GM23338 (cell line): Measurements from ENCODE around the gene RRH. TPM values are rescaled to one million over a fixed set of nuclear protein-coding genes. Genes with fewer than 3 reads are reported as not detected.

Experiments used
- CREB1 ChIP-seq: fragments of 250-450 bp; sonication (Bioruptor Pico); IDR thresholded peaks from 2 replicates; pipeline ENCODE4 v1.5.0; 2020; ENCODE audit warnings: low read depth, mild to moderate bottlenecking, moderate library complexity
- ETS1 ChIP-seq: IDR thresholded peaks from 2 replicates; pipeline ENCODE4 v1.6.1; 2016; ENCODE audit warnings: antibody characterized with exemption
- EZH2 ChIP-seq: fragments of 200-600 bp; sonication (generic); IDR thresholded peaks from one replicate; pipeline ENCODE4 v1.8.0; 2017; ENCODE audit warnings: antibody characterized with exemption, mild to moderate bottlenecking, low read depth; ENCODE audit not compliant: unreplicated experiment
- EZH2phosphoT487 ChIP-seq: fragments of 200-600 bp; sonication (generic); IDR thresholded peaks from one replicate; pipeline ENCODE4 v1.8.1; 2018; ENCODE audit warnings: antibody characterized with exemption; ENCODE audit not compliant: unreplicated experiment
- POLR2AphosphoS5 ChIP-seq: IDR thresholded peaks from 2 replicates; pipeline ENCODE4 v1.6.1; 2016; ENCODE audit warnings: antibody characterized with exemption, low read depth
- polyA plus RNA-seq: library from polyadenylated mRNA; unstranded; fragments of >200 nt; fragmentation: Nextera tagmentation; extraction: Ambion mirVana; gene quantifications from 2 replicates; pipeline ENCODE4 v1.2.1, GENCODE V29; 2016
- total RNA-seq: library from RNA; depleted of rRNA; stranded (reverse); fragments of >200 nt; shearing (Covaris generic); gene quantifications from 2 replicates; pipeline ENCODE4 v1.2.3, GENCODE V29; 2014; rRNA removed
- TF ChIP-seq, protein P1 (sequence below): fragments of 250-450 bp; sonication (Bioruptor Pico); IDR thresholded peaks from 2 replicates; pipeline ENCODE4 v1.5.0; 2020; ENCODE audit warnings: mild to moderate bottlenecking, moderate library complexity

The RRH gene
- total and polyA plus RNA-seq, 2 experiments from 2014 or later = not detected

DNA sequence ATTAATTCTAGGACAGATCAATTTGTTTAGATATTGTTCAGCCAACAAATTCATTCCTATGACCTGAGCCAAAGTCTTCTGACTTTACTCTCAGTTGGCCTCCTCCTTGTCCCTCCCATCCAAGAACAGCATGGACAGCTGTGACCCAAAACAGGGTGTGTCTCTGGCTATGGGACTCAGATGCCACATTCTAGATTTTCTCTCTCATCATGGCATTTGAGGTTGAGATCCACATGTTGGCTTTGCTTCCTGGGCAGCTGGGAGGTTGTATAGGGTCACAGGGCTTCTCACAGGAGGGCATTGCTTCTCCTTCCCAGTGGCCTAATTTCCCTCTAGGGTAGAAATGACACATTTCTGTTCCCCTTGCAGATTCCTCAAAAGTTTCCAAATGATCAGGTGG, 62.3 kb downstream of the RRH start (continued):
- TF ChIP-seq, protein P1, sequence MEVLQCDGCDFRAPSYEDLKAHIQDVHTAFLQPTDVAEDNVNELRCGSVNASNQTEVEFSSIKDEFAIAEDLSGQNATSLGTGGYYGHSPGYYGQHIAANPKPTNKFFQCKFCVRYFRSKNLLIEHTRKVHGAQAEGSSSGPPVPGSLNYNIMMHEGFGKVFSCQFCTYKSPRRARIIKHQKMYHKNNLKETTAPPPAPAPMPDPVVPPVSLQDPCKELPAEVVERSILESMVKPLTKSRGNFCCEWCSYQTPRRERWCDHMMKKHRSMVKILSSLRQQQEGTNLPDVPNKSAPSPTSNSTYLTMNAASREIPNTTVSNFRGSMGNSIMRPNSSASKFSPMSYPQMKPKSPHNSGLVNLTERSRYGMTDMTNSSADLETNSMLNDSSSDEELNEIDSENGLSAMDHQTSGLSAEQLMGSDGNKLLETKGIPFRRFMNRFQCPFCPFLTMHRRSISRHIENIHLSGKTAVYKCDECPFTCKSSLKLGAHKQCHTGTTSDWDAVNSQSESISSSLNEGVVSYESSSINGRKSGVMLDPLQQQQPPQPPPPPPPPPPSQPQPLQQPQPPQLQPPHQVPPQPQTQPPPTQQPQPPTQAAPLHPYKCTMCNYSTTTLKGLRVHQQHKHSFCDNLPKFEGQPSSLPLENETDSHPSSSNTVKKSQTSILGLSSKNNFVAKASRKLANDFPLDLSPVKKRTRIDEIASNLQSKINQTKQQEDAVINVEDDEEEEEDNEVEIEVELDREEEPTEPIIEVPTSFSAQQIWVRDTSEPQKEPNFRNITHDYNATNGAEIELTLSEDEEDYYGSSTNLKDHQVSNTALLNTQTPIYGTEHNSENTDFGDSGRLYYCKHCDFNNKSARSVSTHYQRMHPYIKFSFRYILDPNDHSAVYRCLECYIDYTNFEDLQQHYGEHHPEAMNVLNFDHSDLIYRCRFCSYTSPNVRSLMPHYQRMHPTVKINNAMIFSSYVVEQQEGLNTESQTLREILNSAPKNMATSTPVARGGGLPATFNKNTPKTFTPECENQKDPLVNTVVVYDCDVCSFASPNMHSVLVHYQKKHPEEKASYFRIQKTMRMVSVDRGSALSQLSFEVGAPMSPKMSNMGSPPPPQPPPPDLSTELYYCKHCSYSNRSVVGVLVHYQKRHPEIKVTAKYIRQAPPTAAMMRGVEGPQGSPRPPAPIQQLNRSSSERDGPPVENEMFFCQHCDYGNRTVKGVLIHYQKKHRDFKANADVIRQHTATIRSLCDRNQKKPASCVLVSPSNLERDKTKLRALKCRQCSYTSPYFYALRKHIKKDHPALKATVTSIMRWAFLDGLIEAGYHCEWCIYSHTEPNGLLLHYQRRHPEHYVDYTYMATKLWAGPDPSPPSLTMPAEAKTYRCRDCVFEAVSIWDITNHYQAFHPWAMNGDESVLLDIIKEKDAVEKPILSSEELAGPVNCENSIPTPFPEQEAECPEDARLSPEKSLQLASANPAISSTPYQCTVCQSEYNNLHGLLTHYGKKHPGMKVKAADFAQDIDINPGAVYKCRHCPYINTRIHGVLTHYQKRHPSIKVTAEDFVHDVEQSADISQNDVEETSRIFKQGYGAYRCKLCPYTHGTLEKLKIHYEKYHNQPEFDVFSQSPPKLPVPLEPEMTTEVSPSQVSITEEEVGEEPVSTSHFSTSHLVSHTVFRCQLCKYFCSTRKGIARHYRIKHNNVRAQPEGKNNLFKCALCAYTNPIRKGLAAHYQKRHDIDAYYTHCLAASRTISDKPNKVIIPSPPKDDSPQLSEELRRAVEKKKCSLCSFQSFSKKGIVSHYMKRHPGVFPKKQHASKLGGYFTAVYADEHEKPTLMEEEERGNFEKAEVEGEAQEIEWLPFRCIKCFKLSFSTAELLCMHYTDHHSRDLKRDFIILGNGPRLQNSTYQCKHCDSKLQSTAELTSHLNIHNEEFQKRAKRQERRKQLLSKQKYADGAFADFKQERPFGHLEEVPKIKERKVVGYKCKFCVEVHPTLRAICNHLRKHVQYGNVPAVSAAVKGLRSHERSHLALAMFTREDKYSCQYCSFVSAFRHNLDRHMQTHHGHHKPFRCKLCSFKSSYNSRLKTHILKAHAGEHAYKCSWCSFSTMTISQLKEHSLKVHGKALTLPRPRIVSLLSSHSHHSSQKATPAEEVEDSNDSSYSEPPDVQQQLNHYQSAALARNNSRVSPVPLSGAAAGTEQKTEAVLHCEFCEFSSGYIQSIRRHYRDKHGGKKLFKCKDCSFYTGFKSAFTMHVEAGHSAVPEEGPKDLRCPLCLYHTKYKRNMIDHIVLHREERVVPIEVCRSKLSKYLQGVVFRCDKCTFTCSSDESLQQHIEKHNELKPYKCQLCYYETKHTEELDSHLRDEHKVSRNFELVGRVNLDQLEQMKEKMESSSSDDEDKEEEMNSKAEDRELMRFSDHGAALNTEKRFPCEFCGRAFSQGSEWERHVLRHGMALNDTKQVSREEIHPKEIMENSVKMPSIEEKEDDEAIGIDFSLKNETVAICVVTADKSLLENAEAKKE (CRISPR knock-in tag) = no peak
- no peak for TF ChIP-seq EZH2
- no peak for TF ChIP-seq EZH2phosphoT487
- no peak for TF ChIP-seq POLR2AphosphoS5
- TF ChIP-seq ETS1 = no peak
- TF ChIP-seq CREB1 (CRISPR knock-in tag) = no peak

Other genes with a start within 250 kb of the RRH start
- 30.5 and 42.3 TPM in 2 replicates for gene CASP6, start 124.5 kb upstream of the RRH start, total RNA-seq
- gene CASP6, start 124.5 kb upstream of the RRH start, polyA plus RNA-seq = 35.4 and 36.0 TPM in 2 replicates
- 20.9 and 30.8 TPM in 2 replicates for gene PLA2G12A, start 97.9 kb upstream of the RRH start, total RNA-seq
- 55.9 and 70.7 TPM in 2 replicates for gene PLA2G12A, start 97.9 kb upstream of the RRH start, polyA plus RNA-seq
- gene CFI, start 26.0 kb upstream of the RRH start, total RNA-seq = not detected in 2 replicates
- not detected in 2 replicates for gene CFI, start 26.0 kb upstream of the RRH start, polyA plus RNA-seq
- gene GAR1, start 12.2 kb upstream of the RRH start, total RNA-seq = 13.8 and 19.5 TPM in 2 replicates
- 98.7 and 106 TPM in 2 replicates for gene GAR1, start 12.2 kb upstream of the RRH start, polyA plus RNA-seq
- gene LRIT3, start 20.1 kb downstream of the RRH start, total RNA-seq = 0.14 and 0.43 TPM in 2 replicates
- gene LRIT3, start 20.1 kb downstream of the RRH start, polyA plus RNA-seq = not detected in 2 replicates
- 1.9 and 3.0 TPM in 2 replicates for gene EGF, start 84.9 kb downstream of the RRH start, total RNA-seq
- gene EGF, start 84.9 kb downstream of the RRH start, polyA plus RNA-seq = 0.61 and 1.4 TPM in 2 replicates